Breast epithelium (tissue), 4 donors: ENCODE measurements around the gene NR3C2. TPM values are rescaled to one million over a fixed set of nuclear protein-coding genes. Genes with fewer than 3 reads are reported as not detected.
A peak's percentile ranks its signal among the peaks of the same experiment; 100 is the strongest.

Experiments used
- DNase-seq, 2 donors: peaks; one replicate each; pipeline ENCODE4 v3.0.0-alpha.2; 2019; ENCODE audit warnings: low spot score in 2 of 2
- H3K27ac ChIP-seq, 2 donors: fragments of 200-600 bp; sonication (generic) in 1 of 2; one replicate each; pipeline ENCODE4 v1.5.1; 2016 to 2019; ENCODE audit warnings: mild to moderate bottlenecking in 1 of 2
- H3K27me3 ChIP-seq, 2 donors: fragments of 200-600 bp; sonication (generic) in 1 of 2; one replicate each; pipeline versions ENCODE4 v1.5.1 to v1.6.0; 2017 to 2019; ENCODE audit warnings: control low read depth in 1 of 2, mild to moderate bottlenecking in 1 of 2
- H3K36me3 ChIP-seq: fragments of 200-600 bp; one replicate; pipeline ENCODE4 v1.5.1; 2019
- H3K4me1 ChIP-seq, 2 donors: fragments of 200-600 bp; sonication (generic); one replicate each; pipeline ENCODE4 v1.5.1; 2016 to 2019; ENCODE audit warnings: control low read depth in 1 of 2
- H3K4me3 ChIP-seq, 3 donors: fragments of 200-600 bp; sonication (generic); 1 replicate in 2 of 3; 2 replicates in 1 of 3; pipeline ENCODE4 v1.5.1; 2016 to 2019; ENCODE audit warnings: mild to moderate bottlenecking in 3 of 3, moderate library complexity in 2 of 3
- H3K9me3 ChIP-seq, 2 donors: fragments of 200-600 bp; sonication (generic) in 1 of 2; one replicate each; pipeline ENCODE4 v1.5.1; 2016 to 2019; ENCODE audit warnings: control low read depth in 1 of 2
- POLR2A ChIP-seq: fragments of 450-650 bp; IDR thresholded peaks from one replicate; pipeline ENCODE4 v1.6.1; 2016; ENCODE audit warnings: antibody characterized with exemption, mild to moderate bottlenecking, moderate library complexity
- POLR2AphosphoS5 ChIP-seq, 3 donors: sonication (generic); formaldehyde crosslinking; IDR thresholded peaks; one replicate each; pipeline ENCODE4 v1.6.1; 2017; ENCODE audit warnings: antibody characterized with exemption in 3 of 3
- intact Hi-C: fragments of 100-400 bp; cut with DNase I; formaldehyde crosslinking; loops from one replicate; pipeline ENCODE4 v1.15.1; 2023; ENCODE audit warnings: low total_unique reads
- total RNA-seq, 3 donors: library from RNA; depleted of rRNA; stranded (reverse); fragments of >200 nt; gene quantifications; one replicate each; pipeline ENCODE4 v1.1.0, GENCODE V29; 2016
- TF ChIP-seq, protein P1 (sequence below), 3 donors: fragments of 450-650 bp; IDR thresholded peaks; one replicate each; pipeline ENCODE4 v1.5.1; 2016 to 2017; ENCODE audit warnings: antibody characterized with exemption in 3 of 3, mild to moderate bottlenecking in 3 of 3, moderate library complexity in 3 of 3

The NR3C2 gene
- total RNA-seq, 3 donors from 2014 or later: 8.0 to 39.5 (median 13.8) TPM

DNA sequence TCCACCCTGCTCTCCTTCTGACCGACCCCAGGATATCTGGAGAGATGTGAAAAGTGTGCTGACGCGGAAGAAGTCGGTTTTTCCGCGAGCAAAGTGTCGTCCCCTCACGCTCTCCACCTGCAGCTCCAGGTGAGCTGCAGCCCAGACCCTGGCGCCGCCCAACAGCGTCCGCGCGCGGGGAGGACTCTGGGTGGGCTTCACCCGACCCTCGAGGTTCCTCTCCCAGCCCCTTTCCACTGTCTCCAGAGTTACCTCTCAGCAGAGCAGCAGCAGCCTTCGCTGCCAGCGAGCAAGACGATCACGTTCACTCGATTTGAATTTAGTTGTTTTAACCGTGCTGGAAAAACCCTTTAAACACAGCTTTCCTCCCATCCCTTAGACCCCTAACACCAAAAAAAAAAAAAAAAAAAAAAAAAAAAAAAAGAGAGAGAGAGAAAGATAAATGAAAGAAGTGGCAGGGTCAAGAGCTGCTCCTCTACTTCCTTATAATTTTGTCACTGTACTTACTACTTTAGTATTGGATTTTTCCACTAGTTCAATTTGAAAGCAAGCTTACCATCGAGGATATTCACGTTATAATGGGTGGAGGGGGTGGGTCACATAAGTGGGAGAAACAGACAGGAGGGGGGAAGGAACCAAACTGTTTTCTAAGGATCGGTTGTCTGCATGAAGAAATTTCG lies 758 bp upstream of the NR3C2 start:
- no peaks in the 10 kb centered on the region for H3K36me3 ChIP-seq
- H3K4me1 ChIP-seq: no peaks in the 10 kb centered on the region
- H3K9me3 ChIP-seq: no peaks in the 10 kb centered on the region
- H3K27ac ChIP-seq: peak overlapping the region; percentile 97 to 98
- DNase-seq: no peak
- intact Hi-C loops: no loop called here
- TF ChIP-seq POLR2AphosphoS5 (IDR thresholded peaks at IDR 0.05) (peak in 1 of 3 donors; percentile 4), POLR2A (no peak)
- TF ChIP-seq, protein P1, sequence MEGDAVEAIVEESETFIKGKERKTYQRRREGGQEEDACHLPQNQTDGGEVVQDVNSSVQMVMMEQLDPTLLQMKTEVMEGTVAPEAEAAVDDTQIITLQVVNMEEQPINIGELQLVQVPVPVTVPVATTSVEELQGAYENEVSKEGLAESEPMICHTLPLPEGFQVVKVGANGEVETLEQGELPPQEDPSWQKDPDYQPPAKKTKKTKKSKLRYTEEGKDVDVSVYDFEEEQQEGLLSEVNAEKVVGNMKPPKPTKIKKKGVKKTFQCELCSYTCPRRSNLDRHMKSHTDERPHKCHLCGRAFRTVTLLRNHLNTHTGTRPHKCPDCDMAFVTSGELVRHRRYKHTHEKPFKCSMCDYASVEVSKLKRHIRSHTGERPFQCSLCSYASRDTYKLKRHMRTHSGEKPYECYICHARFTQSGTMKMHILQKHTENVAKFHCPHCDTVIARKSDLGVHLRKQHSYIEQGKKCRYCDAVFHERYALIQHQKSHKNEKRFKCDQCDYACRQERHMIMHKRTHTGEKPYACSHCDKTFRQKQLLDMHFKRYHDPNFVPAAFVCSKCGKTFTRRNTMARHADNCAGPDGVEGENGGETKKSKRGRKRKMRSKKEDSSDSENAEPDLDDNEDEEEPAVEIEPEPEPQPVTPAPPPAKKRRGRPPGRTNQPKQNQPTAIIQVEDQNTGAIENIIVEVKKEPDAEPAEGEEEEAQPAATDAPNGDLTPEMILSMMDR (IDR thresholded peaks at IDR 0.05): no peak
- H3K4me3 ChIP-seq: peak overlapping the region; percentile 88 to 96 (median 95)
- H3K27me3 ChIP-seq: no peaks in the 10 kb centered on the region

DNA sequence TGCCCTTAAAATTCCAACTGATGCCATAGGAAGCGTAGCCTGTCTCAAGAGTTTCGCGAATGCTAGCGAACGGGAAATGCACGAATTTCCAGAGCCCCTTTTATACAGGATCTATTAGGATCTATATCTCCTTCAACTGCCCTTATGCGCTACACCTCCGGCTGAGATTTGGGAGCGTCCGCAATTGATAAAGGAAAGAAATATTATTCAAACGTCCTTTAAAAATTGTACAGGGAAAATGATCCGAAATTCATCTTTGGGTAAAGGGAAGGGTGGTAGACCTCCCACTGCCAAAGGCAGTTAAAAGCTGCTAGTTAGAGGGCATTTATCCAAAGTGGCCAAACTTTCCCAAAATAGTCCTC lies 609 bp downstream of the NR3C2 start:
- intact Hi-C loops: no loop called here
- Histone ChIP-seq H3K27me3 (no peaks in the 10 kb centered on the region), H3K36me3 (no peaks in the 10 kb centered on the region), H3K27ac (peak overlapping the region; percentile 97 to 98), H3K9me3 (no peaks in the 10 kb centered on the region), H3K4me1 (no peaks in the 10 kb centered on the region), H3K4me3 (peak overlapping the region; percentile 88 to 96 (median 95))
- DNase-seq: no peak
- TF ChIP-seq POLR2AphosphoS5 (IDR thresholded peaks at IDR 0.05) (no peak), POLR2A (no peak)
- TF ChIP-seq, protein P1 (IDR thresholded peaks at IDR 0.05): no peak

DNA sequence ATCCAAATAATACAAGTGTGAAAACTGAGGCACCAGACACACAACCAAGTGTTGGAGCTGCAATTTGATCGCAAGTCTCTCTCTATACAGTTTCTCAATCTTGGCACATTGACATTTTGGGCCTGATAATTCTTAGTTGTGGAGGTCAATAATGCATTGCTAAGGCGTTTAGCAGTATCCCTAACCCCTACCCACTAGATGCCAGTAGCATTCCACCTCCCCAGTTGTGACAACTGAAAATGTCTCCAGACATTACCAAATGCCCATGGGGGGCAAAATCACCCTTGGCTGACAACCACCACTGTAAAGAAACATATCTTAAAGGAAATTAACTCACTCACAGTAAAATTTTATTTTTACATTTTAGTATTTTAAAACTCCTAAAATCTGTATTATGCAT lies 4.2 kb downstream of the NR3C2 start:
- Histone ChIP-seq H3K27ac (no peak overlapping the region), H3K9me3 (no peaks in the 10 kb centered on the region), H3K36me3 (no peaks in the 10 kb centered on the region), H3K4me3 (no peak overlapping the region), H3K4me1 (no peaks in the 10 kb centered on the region), H3K27me3 (no peaks in the 10 kb centered on the region)
- TF ChIP-seq POLR2A: no peak
- no peak for DNase-seq
- intact Hi-C loops: no loop called here

DNA sequence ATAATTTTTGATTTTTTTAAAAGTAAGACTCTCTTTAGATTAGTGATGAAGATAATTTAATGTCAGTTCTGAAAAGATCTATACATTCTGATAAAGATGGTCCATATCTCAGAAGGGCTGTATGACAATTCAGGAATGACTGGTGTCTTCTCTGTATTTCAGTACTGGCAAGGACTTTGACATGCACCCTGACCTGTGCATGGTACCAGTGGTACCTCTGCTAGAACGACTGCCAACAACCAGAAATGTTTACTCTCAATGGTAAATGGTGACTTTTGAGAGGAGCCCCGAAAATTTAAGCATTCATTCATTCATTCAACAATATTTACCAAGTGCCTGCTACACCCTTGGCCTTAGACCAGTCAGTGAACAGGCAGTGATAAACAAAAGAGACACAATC lies 4.8 kb downstream of the NR3C2 start:
- no peaks in the 10 kb centered on the region for H3K9me3 ChIP-seq
- no peak for DNase-seq
- H3K27me3 ChIP-seq: no peaks in the 10 kb centered on the region
- no peak overlapping the region for H3K27ac ChIP-seq
- TF ChIP-seq, protein P1 (IDR thresholded peaks at IDR 0.05): no peak
- H3K36me3 ChIP-seq: no peaks in the 10 kb centered on the region
- H3K4me1 ChIP-seq: no peaks in the 10 kb centered on the region
- intact Hi-C loops: no loop called here
- H3K4me3 ChIP-seq: no peak overlapping the region

DNA sequence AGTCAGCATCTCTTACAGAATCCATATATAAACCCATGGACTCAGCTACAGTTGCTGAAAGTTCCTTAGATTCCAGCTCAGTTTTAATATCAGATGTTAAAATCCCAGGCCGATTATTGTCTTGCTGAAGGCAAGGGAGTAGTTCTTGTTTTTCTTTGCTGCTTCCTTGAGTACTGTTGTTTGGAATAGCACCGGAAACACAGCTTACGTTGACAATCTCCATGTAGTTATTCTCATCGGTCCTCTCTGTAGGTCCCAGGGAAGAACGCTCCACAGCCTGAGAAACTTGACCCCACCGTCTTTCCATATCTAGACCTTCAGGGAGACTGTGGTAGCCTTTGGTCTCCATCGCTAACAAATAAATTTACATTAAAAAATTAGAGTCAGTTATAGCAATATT lies 5.7 kb downstream of the NR3C2 start:
- no peaks in the 10 kb centered on the region for H3K27me3 ChIP-seq
- H3K9me3 ChIP-seq: no peaks in the 10 kb centered on the region
- no peaks in the 10 kb centered on the region for H3K4me1 ChIP-seq
- DNase-seq: no peak
- no peak overlapping the region for H3K4me3 ChIP-seq
- TF ChIP-seq POLR2A (no peak), POLR2AphosphoS5 (IDR thresholded peaks at IDR 0.05) (no peak)
- TF ChIP-seq, protein P1 (IDR thresholded peaks at IDR 0.05): no peak
- H3K36me3 ChIP-seq: no peaks in the 10 kb centered on the region
- intact Hi-C loops: no loop called here
- H3K27ac ChIP-seq: no peak overlapping the region
